ENCODE data around the gene GRB10. TPM values are rescaled to one million over a fixed set of nuclear protein-coding genes. Genes with fewer than 3 reads are reported as not detected.

The GRB10 gene
- total RNA-seq, 4 donors from 2014 or later: 3.5 to 35.1 (median 9.2) TPM

DNA sequence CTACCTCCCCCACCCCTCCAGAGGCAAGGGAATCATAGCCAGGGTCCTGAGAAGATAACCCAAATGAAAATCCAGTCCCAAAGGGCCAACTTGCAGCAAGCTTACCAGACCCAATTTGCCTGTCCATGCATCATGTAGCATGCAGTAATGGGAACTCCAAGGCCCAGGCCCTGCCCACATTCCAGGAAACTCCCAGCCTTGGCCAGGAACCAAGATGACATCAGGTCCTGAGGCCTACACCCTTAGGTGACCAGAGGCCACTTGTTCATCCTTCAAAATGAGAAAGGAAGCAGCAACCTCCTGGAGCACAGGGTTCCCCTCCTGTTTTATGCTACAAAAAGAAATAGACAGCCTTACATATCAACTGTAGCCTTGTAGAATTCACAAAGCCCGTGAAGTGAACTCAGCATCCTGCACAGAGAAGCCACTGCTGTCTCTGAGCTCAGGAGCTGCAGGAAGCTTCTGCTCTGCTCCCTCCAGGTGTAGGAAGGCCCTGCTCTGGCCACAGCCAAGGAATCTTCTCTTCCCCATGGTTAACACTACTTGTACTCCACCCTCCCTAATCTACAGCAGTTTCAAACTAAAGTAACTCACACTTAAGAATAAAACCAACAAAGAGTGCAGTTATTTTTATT lies 30.3 kb upstream of the GRB10 start:
- H3K4me1 ChIP-seq: peaks cover 0 to 32% (median 3%) of the 10 kb centered on the region in 3 donors
- no peak for TF ChIP-seq POLR2A (IDR thresholded peaks at IDR 0.05)
- TF ChIP-seq, protein P1, sequence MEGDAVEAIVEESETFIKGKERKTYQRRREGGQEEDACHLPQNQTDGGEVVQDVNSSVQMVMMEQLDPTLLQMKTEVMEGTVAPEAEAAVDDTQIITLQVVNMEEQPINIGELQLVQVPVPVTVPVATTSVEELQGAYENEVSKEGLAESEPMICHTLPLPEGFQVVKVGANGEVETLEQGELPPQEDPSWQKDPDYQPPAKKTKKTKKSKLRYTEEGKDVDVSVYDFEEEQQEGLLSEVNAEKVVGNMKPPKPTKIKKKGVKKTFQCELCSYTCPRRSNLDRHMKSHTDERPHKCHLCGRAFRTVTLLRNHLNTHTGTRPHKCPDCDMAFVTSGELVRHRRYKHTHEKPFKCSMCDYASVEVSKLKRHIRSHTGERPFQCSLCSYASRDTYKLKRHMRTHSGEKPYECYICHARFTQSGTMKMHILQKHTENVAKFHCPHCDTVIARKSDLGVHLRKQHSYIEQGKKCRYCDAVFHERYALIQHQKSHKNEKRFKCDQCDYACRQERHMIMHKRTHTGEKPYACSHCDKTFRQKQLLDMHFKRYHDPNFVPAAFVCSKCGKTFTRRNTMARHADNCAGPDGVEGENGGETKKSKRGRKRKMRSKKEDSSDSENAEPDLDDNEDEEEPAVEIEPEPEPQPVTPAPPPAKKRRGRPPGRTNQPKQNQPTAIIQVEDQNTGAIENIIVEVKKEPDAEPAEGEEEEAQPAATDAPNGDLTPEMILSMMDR (IDR thresholded peaks at IDR 0.05): no peak
- no peak overlapping the region for H3K4me3 ChIP-seq
- no peak overlapping the region for H3K27ac ChIP-seq
- DNase-seq: no peak
- no peaks in the 10 kb centered on the region for H3K9me3 ChIP-seq
- peaks cover 0 to 31% (median 0%) of the 10 kb centered on the region in 4 donors for H3K27me3 ChIP-seq
- 71% methylated on average over 1 of the region's 1 CpG; no CpG with 5 or more reads in 1 of the 2 donors for WGBS, 2 donors
- no peaks in the 10 kb centered on the region for H3K36me3 ChIP-seq
- intact Hi-C loops (cut with DNase I): no loop called here

DNA sequence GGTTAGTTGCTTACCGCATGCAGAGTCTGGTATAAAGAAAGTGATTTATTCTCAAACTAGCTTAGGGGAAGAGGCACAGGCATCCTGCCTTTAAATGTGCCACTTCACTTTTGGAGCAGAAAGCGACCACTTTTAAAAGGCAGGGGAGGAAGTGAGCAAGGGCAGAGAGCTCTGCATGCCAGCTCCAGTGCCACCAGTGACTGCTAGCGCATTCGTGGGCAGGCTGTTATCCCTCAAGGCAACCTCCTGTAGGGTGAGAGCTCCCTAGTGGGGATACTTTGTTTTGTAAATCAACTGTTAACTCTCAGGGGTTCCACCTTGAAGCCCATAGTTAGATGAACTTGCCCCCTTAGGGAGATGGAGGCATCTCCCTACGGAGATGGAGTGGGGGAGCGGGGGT lies 29.4 kb upstream of the GRB10 start:
- no peak for TF ChIP-seq POLR2A (IDR thresholded peaks at IDR 0.05)
- TF ChIP-seq, protein P1 (IDR thresholded peaks at IDR 0.05): no peak
- Histone ChIP-seq H3K4me1 (peaks cover 0 to 32% (median 3%) of the 10 kb centered on the region in 3 donors), H3K36me3 (no peaks in the 10 kb centered on the region), H3K27me3 (peaks cover 0 to 31% (median 0%) of the 10 kb centered on the region in 4 donors), H3K27ac (no peak overlapping the region), H3K9me3 (no peaks in the 10 kb centered on the region), H3K4me3 (no peak overlapping the region)
- no peak for DNase-seq
- intact Hi-C loops (cut with DNase I): no loop called here
- 71 to 73% methylated on average over 6 of the region's 6 CpGs for WGBS, 2 donors

DNA sequence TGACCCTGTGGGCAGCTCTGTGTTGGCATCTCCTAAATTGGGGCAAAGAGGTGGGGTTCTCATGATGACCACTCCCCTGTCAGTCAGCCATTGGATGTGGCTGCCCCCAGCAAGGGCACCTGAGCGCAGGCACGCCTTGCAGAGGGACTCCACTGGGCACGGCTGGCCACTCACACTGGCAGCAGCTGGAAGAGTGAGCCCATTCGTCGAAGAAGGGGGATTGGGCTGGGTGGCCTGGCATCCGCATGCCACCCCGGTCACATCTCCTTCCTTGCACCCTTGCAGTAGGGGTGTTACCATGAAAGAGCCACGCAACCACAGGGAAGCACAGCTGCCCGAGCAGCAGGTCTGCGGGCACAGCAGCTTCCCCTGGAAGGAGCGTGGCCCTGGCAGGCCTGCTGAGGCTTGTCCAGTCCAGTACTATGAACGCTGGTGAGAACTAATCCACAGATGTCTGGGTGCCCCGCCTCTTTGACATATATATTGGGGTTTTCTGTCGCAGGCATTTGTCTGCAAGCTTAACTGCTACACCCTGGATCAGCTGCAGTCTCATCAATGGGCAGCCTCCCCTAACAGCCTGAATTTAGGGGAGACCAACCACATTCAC lies 25.7 kb upstream of the GRB10 start:
- H3K4me3 ChIP-seq: no peak overlapping the region
- H3K4me1 ChIP-seq: peaks cover 0 to 32% (median 3%) of the 10 kb centered on the region in 3 donors
- H3K9me3 ChIP-seq: no peaks in the 10 kb centered on the region
- TF ChIP-seq, protein P1 (IDR thresholded peaks at IDR 0.05): no peak
- TF ChIP-seq POLR2A (IDR thresholded peaks at IDR 0.05): no peak
- H3K36me3 ChIP-seq: no peaks in the 10 kb centered on the region
- H3K27me3 ChIP-seq: peaks cover 0 to 57% (median 0%) of the 10 kb centered on the region in 4 donors
- intact Hi-C loops (cut with DNase I): no loop called here
- H3K27ac ChIP-seq: no peak overlapping the region
- 52 to 62% methylated on average over 4 to 6 of the region's 14 CpGs for whole genome bisulfite sequencing, 2 donors
- no peak for DNase-seq

DNA sequence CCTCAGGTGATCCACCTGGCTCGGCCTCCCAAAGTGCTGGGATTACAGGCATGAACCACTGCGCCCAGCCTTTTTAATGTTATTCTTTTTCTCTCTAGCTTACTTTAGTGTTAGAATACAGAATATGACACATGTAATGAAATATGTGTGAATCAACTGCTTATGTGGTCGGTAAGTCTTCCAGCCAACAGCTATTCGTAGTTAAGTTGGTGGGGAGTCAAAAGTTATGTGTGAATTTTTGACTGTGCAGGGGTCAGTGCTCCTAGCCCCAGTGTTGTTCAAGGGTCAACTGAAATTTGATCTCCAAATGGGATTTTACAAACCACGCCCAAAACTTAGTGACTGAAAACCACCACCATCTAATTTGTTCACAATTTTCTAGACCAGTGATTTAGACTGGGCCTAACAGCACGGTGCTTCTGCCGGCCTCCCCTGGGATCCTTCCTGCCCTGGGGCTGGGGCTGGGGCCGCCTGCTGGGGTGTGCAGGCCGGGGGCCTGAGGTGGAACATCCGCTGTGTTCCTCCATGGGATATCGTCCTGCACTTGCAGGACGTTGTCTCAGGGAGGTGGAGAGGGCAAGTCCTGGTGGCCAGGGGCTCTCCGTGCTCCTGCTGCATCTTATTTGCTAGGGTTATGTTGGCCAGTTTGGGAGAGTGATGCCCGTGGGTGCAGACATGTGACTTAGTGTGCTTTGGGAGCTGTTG lies 24.5 kb upstream of the GRB10 start:
- H3K36me3 ChIP-seq: no peaks in the 10 kb centered on the region
- TF ChIP-seq, protein P1 (IDR thresholded peaks at IDR 0.05): no peak
- no peak for TF ChIP-seq POLR2A (IDR thresholded peaks at IDR 0.05)
- H3K9me3 ChIP-seq: no peaks in the 10 kb centered on the region
- WGBS, 2 donors: 81 to 89% methylated on average over 10 to 14 of the region's 14 CpGs
- H3K4me1 ChIP-seq: peaks cover 0 to 21% (median 3%) of the 10 kb centered on the region in 3 donors
- intact Hi-C loops (cut with DNase I): no loop called here
- H3K4me3 ChIP-seq: no peak overlapping the region
- DNase-seq: no peak
- peaks cover 0 to 59% (median 0%) of the 10 kb centered on the region in 4 donors for H3K27me3 ChIP-seq
- no peak overlapping the region for H3K27ac ChIP-seq

DNA sequence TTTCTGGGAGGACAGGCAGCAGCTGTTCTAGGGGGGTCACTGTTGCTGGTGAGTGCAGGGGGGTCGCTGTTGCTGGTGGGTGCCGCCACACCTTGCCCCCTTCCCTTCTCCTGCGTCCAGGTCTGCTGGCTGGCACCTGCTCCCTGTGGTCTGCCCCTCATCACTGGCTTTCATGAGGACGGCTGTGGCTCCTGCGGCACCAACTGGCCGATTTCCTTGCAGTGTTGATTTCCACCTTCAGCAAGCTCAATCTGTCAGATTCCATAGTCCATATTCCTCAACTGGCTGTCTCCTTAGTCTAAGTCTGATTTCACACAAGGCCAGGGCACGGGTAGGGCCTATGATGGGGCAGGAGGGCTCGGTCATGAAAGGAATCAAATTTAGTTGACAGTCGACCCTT lies 23.4 kb upstream of the GRB10 start:
- H3K9me3 ChIP-seq: no peaks in the 10 kb centered on the region
- peaks cover 0 to 19% (median 3%) of the 10 kb centered on the region in 3 donors for H3K4me1 ChIP-seq
- no peak overlapping the region for H3K27ac ChIP-seq
- intact Hi-C loops (cut with DNase I): no loop called here
- H3K27me3 ChIP-seq: peaks cover 0 to 63% (median 0%) of the 10 kb centered on the region in 4 donors
- no peaks in the 10 kb centered on the region for H3K36me3 ChIP-seq
- WGBS, 2 donors: 75 to 76% methylated on average over 5 to 9 of the region's 9 CpGs
- TF ChIP-seq, protein P1 (IDR thresholded peaks at IDR 0.05): no peak
- no peak for TF ChIP-seq POLR2A (IDR thresholded peaks at IDR 0.05)
- no peak overlapping the region for H3K4me3 ChIP-seq
- no peak for DNase-seq
